GM10266 (cell line): ENCODE measurements around the gene GRAMD1A.

ENCODE experiments used
- DNase-seq: peaks from one replicate; pipeline ENCODE4 v3.0.0; 2012; ENCODE audit errors: extremely low spot score
- TF ChIP-seq, protein P1 (sequence below): IDR thresholded peaks from 2 replicates; pipeline ENCODE4 v1.5.1; 2012; ENCODE audit warnings: mild to moderate bottlenecking, low read depth; ENCODE audit not compliant: control insufficient read depth, insufficient read depth; ENCODE audit errors: missing control alignments

The GRAMD1A gene

GRCh38 chr19:34972163-34972705, 27.9 kb upstream of the GRAMD1A start:
- no peak for DNase-seq
- TF ChIP-seq, protein P1, sequence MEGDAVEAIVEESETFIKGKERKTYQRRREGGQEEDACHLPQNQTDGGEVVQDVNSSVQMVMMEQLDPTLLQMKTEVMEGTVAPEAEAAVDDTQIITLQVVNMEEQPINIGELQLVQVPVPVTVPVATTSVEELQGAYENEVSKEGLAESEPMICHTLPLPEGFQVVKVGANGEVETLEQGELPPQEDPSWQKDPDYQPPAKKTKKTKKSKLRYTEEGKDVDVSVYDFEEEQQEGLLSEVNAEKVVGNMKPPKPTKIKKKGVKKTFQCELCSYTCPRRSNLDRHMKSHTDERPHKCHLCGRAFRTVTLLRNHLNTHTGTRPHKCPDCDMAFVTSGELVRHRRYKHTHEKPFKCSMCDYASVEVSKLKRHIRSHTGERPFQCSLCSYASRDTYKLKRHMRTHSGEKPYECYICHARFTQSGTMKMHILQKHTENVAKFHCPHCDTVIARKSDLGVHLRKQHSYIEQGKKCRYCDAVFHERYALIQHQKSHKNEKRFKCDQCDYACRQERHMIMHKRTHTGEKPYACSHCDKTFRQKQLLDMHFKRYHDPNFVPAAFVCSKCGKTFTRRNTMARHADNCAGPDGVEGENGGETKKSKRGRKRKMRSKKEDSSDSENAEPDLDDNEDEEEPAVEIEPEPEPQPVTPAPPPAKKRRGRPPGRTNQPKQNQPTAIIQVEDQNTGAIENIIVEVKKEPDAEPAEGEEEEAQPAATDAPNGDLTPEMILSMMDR: no peak

DNA sequence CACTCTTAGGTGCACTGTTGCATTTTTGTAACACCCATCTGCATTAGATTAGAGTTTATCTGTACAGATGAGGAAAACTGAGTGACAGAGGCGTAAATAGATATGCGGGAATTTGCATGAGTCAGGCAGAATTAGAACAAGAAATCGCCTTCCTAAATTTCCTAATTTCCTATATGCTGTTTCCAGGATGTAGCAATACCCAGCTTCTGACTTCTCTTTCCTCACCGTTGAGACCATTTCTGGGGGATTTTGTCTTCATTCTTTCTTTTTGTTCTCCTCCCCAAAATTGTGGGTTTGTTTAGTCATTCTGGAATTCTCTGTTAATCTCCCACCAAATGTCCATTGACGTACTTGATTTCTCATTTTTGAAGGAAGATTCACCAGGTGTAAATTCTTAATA, 25.5 kb upstream of the GRAMD1A start:
- DNase-seq: no peak
- TF ChIP-seq, protein P1: no peak

- no peak for DNase-seq
- TF ChIP-seq, protein P1: no peak
Measured at GRCh38 chr19:34975056-34975455, 25.1 kb upstream of the GRAMD1A start.

GRCh38 chr19:34976611-34977010, 23.5 kb upstream of the GRAMD1A start:
- DNase-seq: no peak

GRCh38 chr19:34979819-34980640, 20.1 kb upstream of the GRAMD1A start:
- TF ChIP-seq, protein P1: no peak
- DNase-seq: no peak

More at GRCh38 chr19:34976611-34977010, 23.5 kb upstream of the GRAMD1A start:
- TF ChIP-seq, protein P1: no peak

DNA sequence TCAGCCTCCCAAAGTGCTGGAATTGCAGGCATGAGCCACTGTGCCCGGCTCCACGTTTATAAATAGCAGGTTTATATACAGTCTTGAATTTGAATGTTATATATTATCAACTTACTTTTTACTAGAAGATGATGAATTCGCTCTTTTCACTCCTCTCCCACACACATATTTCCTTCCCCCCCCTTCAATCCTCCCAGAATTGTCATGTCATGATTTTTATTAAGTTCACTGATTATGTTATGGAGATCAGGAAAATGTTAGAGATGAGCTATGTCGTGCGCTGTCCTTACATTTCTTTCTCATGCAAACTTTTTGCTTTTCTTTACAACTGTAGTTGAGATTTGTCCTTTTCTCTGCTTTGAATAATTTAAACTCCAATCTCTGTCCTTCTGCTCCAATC, 17.8 kb upstream of the GRAMD1A start:
- TF ChIP-seq, protein P1: no peak
- no peak for DNase-seq

DNA sequence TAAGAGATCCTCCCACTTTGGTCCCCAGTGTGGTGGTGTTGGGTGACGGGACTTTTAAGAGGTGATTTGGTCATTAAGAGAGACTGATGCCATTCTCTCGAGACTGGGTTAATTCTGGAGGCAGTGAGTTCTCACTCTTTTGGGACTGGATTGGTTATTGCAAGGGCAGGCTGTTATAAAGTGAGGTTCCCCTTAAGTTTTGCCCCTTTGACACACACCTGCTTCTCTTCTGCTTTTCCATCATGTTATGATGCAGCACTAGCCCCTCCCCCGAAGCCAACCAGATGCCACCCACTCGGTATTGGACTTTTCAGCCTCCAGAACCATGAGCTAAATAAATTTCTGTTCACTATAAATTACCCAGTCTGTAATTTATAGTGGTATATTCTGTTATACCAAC, 16.3 kb upstream of the GRAMD1A start:
- no peak for DNase-seq
- TF ChIP-seq, protein P1: no peak
